Skin epidermis (tissue), 12 donors: Measurements from ENCODE around the gene GJD4.

Experiments used
- H3K27ac ChIP-seq, 21 experiments: fragments of 200-600 bp; sonication (generic) in 11 of 21; one replicate each; pipeline ENCODE4 v1.5.0; 2020; ENCODE audit warnings: mild to moderate bottlenecking in 3 of 21, inconsistent platforms in 2 of 21, moderate library complexity in 2 of 21
- H3K4me3 ChIP-seq, 7 experiments: fragments of 200-600 bp; sonication (generic) in 2 of 7; one replicate each; pipeline ENCODE4 v1.5.0; 2020; ENCODE audit warnings: inconsistent platforms in 2 of 7, mild to moderate bottlenecking in 2 of 7, moderate library complexity in 1 of 7

GJD4 gene

GRCh38 chr10:35577926-35578617, 27.1 kb upstream of the GJD4 start:
- Histone ChIP-seq H3K4me3 (no peak overlapping the region), H3K27ac (peak overlapping the region in 2 of 21 experiments; percentile 11 to 30)

- Histone ChIP-seq H3K4me3 (no peak overlapping the region), H3K27ac (no peak overlapping the region)
These were observed 26.6 kb upstream of the GJD4 start for GRCh38 chr10:35578618-35578956.

- H3K4me3 ChIP-seq: no peak overlapping the region
- no peak overlapping the region for H3K27ac ChIP-seq
These were observed 26.0 kb upstream of the GJD4 start for GRCh38 chr10:35579116-35579515.

GRCh38 chr10:35579726-35580422, 25.3 kb upstream of the GJD4 start:
- H3K27ac ChIP-seq: no peak overlapping the region

DNA sequence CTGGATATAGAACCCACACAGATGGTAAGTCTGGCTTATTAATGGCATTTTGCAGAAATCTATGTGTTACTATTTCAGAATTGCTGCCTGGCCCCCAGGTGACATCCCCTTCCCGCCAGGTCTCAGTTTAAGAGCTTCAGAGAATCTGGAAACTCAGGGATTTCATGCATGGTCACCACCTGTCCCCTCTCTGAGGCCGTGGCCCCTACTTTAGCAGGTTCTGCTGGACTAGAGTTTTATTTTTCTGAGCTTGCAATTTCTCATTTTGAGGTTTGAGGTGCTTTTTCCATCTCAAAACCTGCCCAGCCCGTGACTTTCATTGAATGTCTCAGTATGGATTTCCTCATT, 24.7 kb upstream of the GJD4 start:
- Histone ChIP-seq H3K4me3 (no peak overlapping the region), H3K27ac (no peak overlapping the region)

More at GRCh38 chr10:35579726-35580422, 25.3 kb upstream of the GJD4 start:
- no peak overlapping the region for H3K4me3 ChIP-seq

DNA sequence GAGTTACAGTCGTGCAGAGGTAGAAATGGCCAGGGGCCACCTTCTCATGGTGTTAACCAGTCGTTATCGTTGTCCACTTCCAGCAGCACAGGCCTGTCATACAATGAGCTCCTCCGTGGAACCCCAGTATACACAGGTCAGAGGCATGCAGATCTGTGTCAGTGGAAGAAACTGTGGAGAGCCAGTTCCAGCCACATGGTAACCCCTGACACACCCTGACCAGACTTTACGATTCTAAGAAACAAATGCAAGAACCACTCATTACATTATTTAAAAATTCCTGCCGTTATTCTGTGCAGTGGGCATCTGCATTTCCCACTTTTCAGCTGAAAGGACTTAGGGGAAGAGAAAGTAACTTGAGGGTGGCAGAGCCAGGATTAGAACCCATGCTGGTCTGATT, 23.5 kb upstream of the GJD4 start:
- Histone ChIP-seq H3K4me3 (no peak overlapping the region), H3K27ac (no peak overlapping the region)

- H3K4me3 ChIP-seq: no peak overlapping the region
- no peak overlapping the region for H3K27ac ChIP-seq
These were observed 20.2 kb upstream of the GJD4 start for GRCh38 chr10:35584946-35585345.

DNA sequence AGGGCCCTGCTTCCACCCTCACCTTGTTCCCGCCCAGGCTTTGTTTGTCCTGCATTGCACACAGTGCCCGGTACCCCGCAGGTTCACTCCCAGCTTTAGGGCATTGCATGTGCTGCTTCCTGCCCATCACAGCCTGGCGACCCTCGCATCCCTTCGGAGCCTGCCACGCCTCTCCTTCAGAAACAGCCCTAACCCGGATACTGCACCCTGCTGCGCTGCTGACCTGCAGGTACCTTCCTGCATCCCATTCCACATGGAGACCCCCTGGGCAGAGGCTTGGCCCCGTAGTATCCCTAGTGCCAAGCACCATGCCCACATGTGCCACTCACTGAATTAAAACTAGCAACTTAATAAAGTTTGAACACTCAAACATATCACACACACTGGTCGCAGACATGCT, 19.8 kb upstream of the GJD4 start:
- Histone ChIP-seq H3K4me3 (no peak overlapping the region), H3K27ac (no peak overlapping the region)

DNA sequence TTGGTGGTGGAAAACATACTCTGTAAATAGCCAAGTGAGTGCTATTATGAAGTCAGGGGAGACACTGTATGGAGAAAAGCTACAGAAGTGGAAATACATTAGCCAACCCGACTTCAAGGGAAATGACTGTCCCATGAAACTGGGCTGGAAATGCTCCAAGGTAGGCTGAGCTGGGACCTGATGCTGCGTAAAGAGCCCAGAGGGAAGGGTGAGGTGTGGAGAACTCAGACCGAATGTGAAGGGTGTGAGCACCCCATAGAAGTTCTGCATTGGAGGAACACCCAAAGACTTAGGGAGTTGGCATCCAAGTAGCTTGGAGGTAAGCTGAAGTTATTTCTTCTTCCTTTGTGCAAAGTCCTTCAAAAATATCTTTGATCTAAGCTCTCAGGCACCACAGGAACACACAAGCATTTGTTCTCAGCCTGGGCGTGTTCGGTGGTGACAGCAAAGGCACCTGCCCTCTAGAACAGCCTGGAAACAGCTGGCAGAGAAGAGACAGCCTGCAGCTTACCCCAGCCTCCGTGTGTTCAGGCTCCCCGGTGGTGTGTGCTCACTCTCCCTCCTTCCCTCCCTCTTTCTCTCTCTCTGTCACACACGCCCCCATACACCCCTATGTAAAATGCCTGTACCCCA, 19.1 kb upstream of the GJD4 start:
- Histone ChIP-seq H3K4me3 (no peak overlapping the region), H3K27ac (no peak overlapping the region)

DNA sequence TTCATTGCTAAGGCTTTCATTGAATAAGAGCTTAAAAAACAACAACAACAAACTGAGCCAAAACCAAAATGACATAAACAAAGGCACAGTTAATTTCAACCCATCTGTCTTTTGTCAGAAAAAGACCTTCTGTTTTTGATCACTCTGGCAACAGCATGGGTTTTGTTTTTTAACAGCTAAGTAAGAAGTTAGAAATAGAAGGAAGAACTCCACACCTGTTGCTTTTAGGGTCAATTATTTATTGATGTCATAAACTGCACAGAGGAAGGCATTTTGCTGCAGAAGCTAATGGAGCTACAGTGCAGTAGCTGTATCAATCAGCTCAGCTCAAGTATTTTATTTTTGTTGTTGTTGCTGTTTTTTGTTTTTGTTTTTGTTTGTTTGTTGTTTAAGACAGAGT, 16.3 kb upstream of the GJD4 start:
- H3K4me3 ChIP-seq: no peak overlapping the region

GRCh38 chr10:35592441-35592840, 12.7 kb upstream of the GJD4 start:
- Histone ChIP-seq H3K4me3 (no peak overlapping the region), H3K27ac (no peak overlapping the region)

More for the DNA sequence above, 16.3 kb upstream of the GJD4 start:
- H3K27ac ChIP-seq: no peak overlapping the region

DNA sequence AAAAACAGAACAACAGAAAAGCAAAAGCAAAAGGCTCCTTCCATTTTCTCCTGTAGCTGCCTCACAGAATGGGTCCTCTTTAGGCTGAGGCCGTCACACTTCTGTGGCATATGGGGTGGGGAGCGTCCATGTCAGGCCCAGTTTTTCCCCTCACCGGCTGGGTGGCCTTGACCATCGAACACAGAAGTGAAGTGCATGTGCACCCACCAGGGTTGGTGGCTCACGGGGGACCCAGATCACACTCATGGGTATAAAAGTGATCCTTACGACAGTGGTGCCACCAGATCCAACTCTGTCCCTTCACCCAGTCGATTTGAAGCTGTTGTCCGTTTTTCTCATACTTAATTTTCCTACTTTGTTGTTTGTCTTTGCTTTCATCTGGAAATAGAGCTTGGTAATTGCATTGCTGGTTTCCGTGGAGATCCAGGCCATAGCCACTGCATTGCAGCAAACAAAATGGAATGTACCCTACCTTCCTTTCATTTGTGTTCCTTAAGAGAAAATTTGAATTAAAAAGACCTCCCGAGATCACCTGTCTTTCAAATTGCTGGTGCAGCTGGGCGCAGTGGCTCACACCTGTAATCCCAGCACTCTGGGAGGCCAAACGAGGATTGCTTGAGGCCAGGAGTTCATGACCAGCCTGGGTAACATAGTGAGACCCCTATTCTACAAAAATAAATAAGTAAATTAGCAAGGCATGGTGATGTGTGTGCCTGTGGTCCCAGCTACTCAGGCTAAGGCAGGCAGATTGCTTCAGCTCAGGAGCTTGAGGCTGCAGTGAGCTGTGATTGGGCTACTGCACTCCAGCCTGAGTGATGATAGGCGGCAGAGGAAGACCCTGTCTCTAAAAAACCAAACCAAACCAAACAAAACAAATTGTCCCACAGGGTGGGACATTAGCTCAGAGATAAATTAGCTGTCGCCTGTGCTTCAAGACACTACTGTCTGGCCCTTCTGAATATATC, 10.7 kb upstream of the GJD4 start:
- Histone ChIP-seq H3K4me3 (no peak overlapping the region), H3K27ac (no peak overlapping the region)

DNA sequence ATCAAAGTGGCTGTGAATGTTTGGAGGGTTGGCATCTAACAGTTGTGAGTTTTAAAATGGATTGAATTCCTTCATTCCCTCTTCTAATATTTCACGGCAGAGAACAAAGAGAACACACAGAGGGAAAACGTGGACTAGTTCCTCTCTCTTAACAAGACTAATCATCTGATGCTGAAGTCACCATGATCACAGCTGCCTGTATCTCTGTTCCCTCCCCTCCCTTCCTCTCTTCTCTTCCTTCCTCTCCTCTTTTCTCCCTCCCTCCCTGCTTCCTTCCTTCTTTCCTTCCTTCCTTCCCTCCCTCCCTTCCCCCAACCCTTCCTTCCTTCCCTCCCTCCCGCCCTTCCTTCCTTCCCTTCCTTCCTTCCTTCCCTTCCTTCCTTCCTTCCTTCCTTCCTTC, 10.0 kb upstream of the GJD4 start:
- no peak overlapping the region for H3K4me3 ChIP-seq

DNA sequence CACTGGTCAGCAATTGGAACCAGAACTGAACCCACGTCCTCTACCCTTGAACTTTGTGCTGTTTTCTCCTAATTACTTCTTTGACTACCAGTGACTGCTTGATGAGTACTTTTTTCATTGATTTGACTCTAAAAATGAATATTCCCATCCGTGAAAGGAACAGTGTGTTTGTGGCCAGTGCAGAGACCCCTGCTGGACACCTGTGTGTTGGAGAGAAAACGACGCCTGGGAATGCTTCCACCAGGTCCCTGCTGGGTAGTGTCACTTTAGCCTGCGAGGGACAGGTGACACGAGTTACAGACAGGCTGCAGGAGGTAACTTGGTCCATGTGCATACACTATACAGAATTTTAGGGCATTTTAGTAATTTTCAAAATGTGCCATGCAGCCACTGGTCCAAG, 6.8 kb upstream of the GJD4 start:
- H3K4me3 ChIP-seq: no peak overlapping the region
- no peak overlapping the region for H3K27ac ChIP-seq

More for the DNA sequence above, 10.0 kb upstream of the GJD4 start:
- H3K27ac ChIP-seq: no peak overlapping the region

DNA sequence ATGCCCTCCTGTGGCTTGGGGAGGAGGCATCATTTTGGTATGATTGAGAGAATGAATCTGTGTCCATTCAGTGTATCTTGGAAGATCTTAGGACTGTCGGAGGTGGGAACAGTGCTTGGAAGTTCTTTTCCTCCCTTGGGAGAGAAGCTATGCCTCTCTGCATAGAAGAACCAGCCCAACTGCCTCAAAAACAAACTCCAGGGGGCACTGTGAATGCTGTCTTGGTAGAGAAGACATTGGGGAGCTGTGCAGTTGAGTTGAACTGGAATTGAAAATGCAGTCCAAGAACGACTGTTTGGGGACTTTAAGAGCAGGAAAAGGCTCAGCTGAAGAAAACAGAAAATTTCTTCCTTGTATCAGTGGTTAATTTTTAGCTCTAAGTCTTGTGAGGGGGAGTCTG, 4.9 kb upstream of the GJD4 start:
- no peak overlapping the region for H3K27ac ChIP-seq
- no peak overlapping the region for H3K4me3 ChIP-seq

GRCh38 chr10:35606430-35606829, 1.3 kb downstream of the GJD4 start:
- H3K27ac ChIP-seq: no peak overlapping the region
- H3K4me3 ChIP-seq: no peak overlapping the region

- H3K4me3 ChIP-seq: peak overlapping the region; percentile 10 to 47 (median 29)
- peak overlapping the region in 1 of 21 experiments; percentile 8 for H3K27ac ChIP-seq
These were observed 2.6 kb downstream of the GJD4 start for GRCh38 chr10:35607475-35608327.

GRCh38 chr10:35608328-35608672, 3.2 kb downstream of the GJD4 start:
- Histone ChIP-seq H3K27ac (no peak overlapping the region), H3K4me3 (peak overlapping the region in 5 of 7 experiments; percentile 18 to 47 (median 36))

DNA sequence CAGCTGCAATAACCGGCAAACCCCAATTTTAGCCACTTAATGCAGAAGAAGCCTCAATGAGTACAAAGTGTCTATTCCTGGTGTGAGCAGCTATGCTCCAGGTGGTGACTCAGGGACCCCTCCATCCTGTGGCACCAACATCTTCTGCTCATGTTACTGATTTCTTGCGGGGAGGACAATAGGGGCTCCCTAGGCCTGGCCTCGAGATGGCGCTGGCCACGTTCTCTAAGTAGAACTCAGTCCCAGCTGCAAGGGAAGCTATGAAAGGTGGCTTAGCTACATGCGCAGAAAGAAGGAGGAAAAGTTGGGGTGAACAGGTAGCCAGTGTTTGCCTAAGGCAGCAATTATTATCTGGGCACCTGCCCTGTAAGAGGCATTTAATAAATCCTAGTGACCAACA, 6.6 kb downstream of the GJD4 start:
- Histone ChIP-seq H3K27ac (no peak overlapping the region), H3K4me3 (no peak overlapping the region)
